ENCODE data around the gene SLC7A5. TPM values are rescaled to one million over a fixed set of nuclear protein-coding genes. Genes with fewer than 3 reads are reported as not detected.

SLC7A5 gene
- total and polyA plus RNA-seq, 2 of the 4 experiments (the other 2 are of a cell fraction): 11.3 to 101 TPM

GRCh38 chr16:87847785-87848675, 21.3 kb downstream of the SLC7A5 start:
- in situ Hi-C loops (cut with MboI; ENCODE audit: low sequenced_read_pairs) (no loop called here), intact Hi-C loops (cut with micrococcal nuclease) (no loop called here), dilution Hi-C loops (cut with HindIII; ENCODE audit: low sequenced_read_pairs, unreplicated experiment) (no loop called here)
- no peak overlapping the region for H3K14ac ChIP-seq (replicated peaks; ENCODE audit: low read depth, low read length)
- peaks cover 61% of the 10 kb centered on the region for H3K36me3 ChIP-seq (ENCODE audit: control insufficient read depth, insufficient read depth, low read length)
- no peak overlapping the region for H3K4ac ChIP-seq (ENCODE audit: low read depth, low read length)
- ChIA-PET POLR2A (ENCODE audit: unreplicated experiment) (no interaction called here), CTCF (no interaction called here)
- peaks cover 86% of the 10 kb centered on the region for H4K20me1 ChIP-seq (ENCODE audit: insufficient read depth, low read length)
- DNase-seq: no peak
- no TSS peak for BruUV-seq (replicated peaks)
- H3K4me1 ChIP-seq (ENCODE audit: control insufficient read depth, insufficient read depth, low read length): peaks cover 11% of the 10 kb centered on the region
- H2AFZ ChIP-seq (replicated peaks; ENCODE audit: low read length, poor library complexity): no peak overlapping the region
- no peak overlapping the region for H4K8ac ChIP-seq (ENCODE audit: low read depth in 2 of 2, low read length in 2 of 2)
- WGBS, 2 experiments (ENCODE audit: extremely low coverage in 2 of 2, insufficient read length in 1 of 2): 91% methylated on average over 12 of the region's 28 CpGs; no CpG with 5 or more reads in 1 of the 2 experiments
- H2BK5ac ChIP-seq (ENCODE audit: low read depth, low read length, poor library complexity, severe bottlenecking): no peak overlapping the region
- no peak overlapping the region for H3K4me2 ChIP-seq (ENCODE audit: low read depth, low read length)
- no peak overlapping the region for H3K23ac ChIP-seq (ENCODE audit: low read depth, low read length)
- H3K27me3 ChIP-seq (ENCODE audit: control insufficient read depth, insufficient read depth, low read length): no peaks in the 10 kb centered on the region
- H4K5ac ChIP-seq (ENCODE audit: low read depth, low read length): no peak overlapping the region
- TF ChIP-seq BHLHE40 (IDR thresholded peaks at IDR 0.05; ENCODE audit: low read depth, low read length) (no peak), MXI1 (IDR thresholded peaks at IDR 0.05; ENCODE audit: borderline replicate concordance, low read depth, low read length) (no peak)
- H3K9ac ChIP-seq (ENCODE audit: low read depth, low read length): no peak overlapping the region
- no peak overlapping the region for H2BK15ac ChIP-seq (ENCODE audit: low read depth, low read length)
- no peak overlapping the region for H2BK20ac ChIP-seq (ENCODE audit: low read depth, low read length)
- H4K91ac ChIP-seq (ENCODE audit: insufficient read depth, low read depth, low read length): no peak overlapping the region
- H3K56ac ChIP-seq (ENCODE audit: extremely low read depth, insufficient read depth, low read length): no peak overlapping the region
- H3K4me3 ChIP-seq (ENCODE audit: insufficient read depth, low read depth, low read length): no peak overlapping the region
- no peak overlapping the region for H2BK120ac ChIP-seq (ENCODE audit: low read depth, low read length)
- no peaks in the 10 kb centered on the region for H3K9me3 ChIP-seq (ENCODE audit: control insufficient read depth, insufficient read depth, low read length)
- no peak overlapping the region for H2AK5ac ChIP-seq (ENCODE audit: low read depth, low read length)
- no peak overlapping the region for H3K18ac ChIP-seq (ENCODE audit: low read depth, low read length)
- no peak overlapping the region for H3K27ac ChIP-seq (ENCODE audit: insufficient read depth, low read length)
- peaks cover 42 to 98% of the 10 kb centered on the region in 2 experiments for H3K79me1 ChIP-seq (ENCODE audit: low read depth in 1 of 2, low read length in 2 of 2)
- peaks cover 18% of the 10 kb centered on the region for H3K9me1 ChIP-seq (ENCODE audit: insufficient read depth, low read length)
- no peak overlapping the region for H2AK9ac ChIP-seq (replicated peaks; ENCODE audit: low read depth, low read length, poor library complexity)
- ATAC-seq (ENCODE audit: low read depth): no peak
